PC-3 (cell line): ENCODE results near the gene FLYWCH1. TPM values are rescaled to one million over a fixed set of nuclear protein-coding genes. Genes with fewer than 3 reads are reported as not detected.

Experiments used
- ATAC-seq: fragments of 200-7000 bp; cut with Tn5 transposase; 2 replicates; pipeline ENCODE4 v1.9.1; 2020; ENCODE audit warnings: mild to moderate bottlenecking, moderate library complexity
- BruUV-seq: library from RNA; stranded (reverse); fragments of 400-500 nt; replicated peaks from 2 replicates; lab custom pipeline; 2021; lab: Mats Ljungman, UMichigan
- CTCF ChIA-PET: fragments of 300-600 bp; sonication (Branson Sonifier 250); formaldehyde crosslinking; loops from one replicate; lab custom pipeline; 2022; ENCODE audit warnings: antibody characterized with exemption; lab: Charles Lee
- POLR2A ChIA-PET: fragments of 300-600 bp; sonication (Branson Sonifier 250); formaldehyde crosslinking; loops from one replicate; lab custom pipeline; 2022; ENCODE audit warnings: antibody characterized with exemption; ENCODE audit not compliant: unreplicated experiment; lab: Charles Lee
- DNase-seq: peaks from one replicate; pipeline ENCODE4 v3.0.0-alpha.2; 2015
- H2AFZ ChIP-seq: fragments of 300-600 bp; sonication (generic); 2 replicates; pipeline ENCODE4 v1.6.0; 2016; ENCODE audit warnings: antibody characterized with exemption, low read length
- H3F3A ChIP-seq: fragments of 300-600 bp; sonication (generic); one replicate; pipeline ENCODE4 v1.6.0; 2017; ENCODE audit warnings: antibody characterized with exemption, low read length, control low read depth, mild to moderate bottlenecking; ENCODE audit not compliant: unreplicated experiment
- H3K27ac ChIP-seq: fragments of 300-600 bp; sonication (generic); 2 replicates; pipeline ENCODE4 v1.5.1; 2016; ENCODE audit warnings: mild to moderate bottlenecking, low read length
- H3K27me3 ChIP-seq: fragments of 300-600 bp; sonication (generic); 2 replicates; pipeline ENCODE4 v1.6.1; 2016; ENCODE audit warnings: low read length, mixed read lengths
- H3K36me3 ChIP-seq: fragments of 300-600 bp; sonication (generic); 2 replicates; pipeline ENCODE4 v1.6.1; 2016; ENCODE audit warnings: low read depth, mixed run types, low read length, mixed read lengths
- H3K4me1 ChIP-seq: fragments of 300-600 bp; sonication (generic); 2 replicates; pipeline ENCODE4 v1.5.1; 2016; ENCODE audit warnings: low read length; ENCODE audit not compliant: insufficient read depth
- H3K4me2 ChIP-seq: fragments of 300-600 bp; sonication (generic); 2 replicates; pipeline ENCODE4 v1.6.0; 2016; ENCODE audit warnings: low read length
- H3K4me3 ChIP-seq: fragments of 300-600 bp; sonication (generic); 2 replicates; pipeline ENCODE4 v1.5.1; 2016; ENCODE audit warnings: mild to moderate bottlenecking, low read length, mixed read lengths
- H3K79me2 ChIP-seq: fragments of 300-600 bp; sonication (generic); 2 replicates; pipeline ENCODE4 v1.6.1; 2017; ENCODE audit warnings: low read length, mixed read lengths
- H3K9ac ChIP-seq: fragments of 300-600 bp; sonication (generic); 2 replicates; pipeline ENCODE4 v1.6.0; 2016; ENCODE audit warnings: mild to moderate bottlenecking, low read length
- H3K9me2 ChIP-seq: fragments of 300-600 bp; sonication (generic); replicated peaks from 2 replicates; pipeline ENCODE4 v1.6.1; 2016; ENCODE audit warnings: mixed run types, low read length, mixed read lengths
- H3K9me3 ChIP-seq: fragments of 300-600 bp; sonication (generic); 2 replicates; pipeline ENCODE4 v1.6.1; 2016; ENCODE audit warnings: low read length, mixed read lengths
- H4K20me1 ChIP-seq: fragments of 300-600 bp; sonication (generic); 2 replicates; pipeline ENCODE4 v1.6.1; 2016; ENCODE audit warnings: low read length, mixed read lengths
- EZH2 ChIP-seq: fragments of 300-600 bp; sonication (generic); IDR thresholded peaks from one replicate; pipeline ENCODE4 v1.6.1; 2017; ENCODE audit warnings: antibody characterized with exemption, mild to moderate bottlenecking, low read length; ENCODE audit not compliant: unreplicated experiment
- EZH2phosphoT487 ChIP-seq: fragments of 300-600 bp; sonication (generic); IDR thresholded peaks from 2 replicates; pipeline ENCODE4 v1.6.1; 2018; ENCODE audit warnings: mild to moderate bottlenecking, antibody characterized with exemption, low read length, borderline replicate concordance
- intact Hi-C: fragments of 100-400 bp; cut with micrococcal nuclease; formaldehyde crosslinking; loops from 2 replicates; pipeline ENCODE4 v1.9.0; 2023
- total RNA-seq: library from RNA; depleted of rRNA; stranded (reverse); fragments of >200 nt; gene quantifications from 2 replicates; pipeline ENCODE4 v1.2.3, GENCODE V29; 2014
- TF ChIP-seq, protein P1 (sequence below): fragments of 300-600 bp; sonication (generic); conservative IDR thresholded peaks from 2 replicates; pipeline ENCODE4 v1.5.1; 2017; ENCODE audit warnings: antibody characterized with exemption, low read depth, mild to moderate bottlenecking, low read length

The FLYWCH1 gene
- total RNA-seq, 1 experiment from 2014 or later, result 41.4 TPM

DNA sequence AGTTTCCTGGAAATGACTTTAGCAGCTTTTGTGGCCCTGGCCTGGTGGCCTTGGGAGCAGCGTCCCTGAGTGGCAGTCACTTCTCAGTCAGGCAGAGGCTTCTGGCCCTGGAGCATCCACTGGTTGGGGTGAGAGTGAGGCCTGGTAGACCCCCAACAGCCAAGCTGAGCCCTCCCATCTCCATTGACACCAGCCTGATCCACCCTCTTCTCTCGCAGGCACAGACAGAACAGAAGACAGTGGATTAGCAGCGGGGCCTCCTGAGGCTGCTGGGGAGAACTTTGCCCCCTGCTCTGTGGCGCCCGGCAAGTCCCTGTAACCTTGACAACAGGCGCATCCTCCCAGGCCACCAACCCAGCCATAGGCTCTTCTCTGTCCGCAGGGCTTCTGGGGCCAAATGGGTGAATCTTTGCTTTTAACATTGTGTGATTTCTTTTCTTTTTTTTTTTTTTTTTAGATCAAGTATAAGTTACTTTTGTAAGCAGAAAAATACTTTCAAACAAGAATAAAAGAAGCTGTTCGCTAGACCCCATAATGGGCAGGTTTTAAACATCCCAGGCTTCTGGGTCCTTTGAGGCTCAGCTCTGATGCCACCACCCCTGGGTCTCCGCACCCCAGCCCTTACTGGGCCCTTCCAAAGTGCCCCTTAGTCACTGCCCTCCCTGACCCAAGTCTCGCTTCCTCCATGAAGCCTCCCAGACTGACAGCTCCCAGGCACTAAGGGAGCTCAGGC lies 12.7 kb upstream of the FLYWCH1 start:
- BruUV-seq, result no TSS peak
- no peaks in the 10 kb centered on the region for H3K9me2 ChIP-seq
- no peak overlapping the region for H3K9ac ChIP-seq
- ChIA-PET CTCF (interaction anchor here (0.6 kb wide), 1 partner anchor 75 kb away, joined by 7 read pairs; no protein-coding TSS in a partner anchor), POLR2A (no interaction called here)
- no peak overlapping the region for H2AFZ ChIP-seq
- H3K79me2 ChIP-seq, result no peaks in the 10 kb centered on the region
- no peak overlapping the region for H3K4me3 ChIP-seq
- no peaks in the 10 kb centered on the region for H3K9me3 ChIP-seq
- DNase-seq (no peak), ATAC-seq (no peak)
- intact Hi-C loops, result no loop called here
- no peaks in the 10 kb centered on the region for H4K20me1 ChIP-seq
- no peak overlapping the region for H3K27ac ChIP-seq
- H3K4me1 ChIP-seq, result peaks cover 5% of the 10 kb centered on the region
- H3F3A ChIP-seq, result no peaks in the 10 kb centered on the region
- TF ChIP-seq EZH2phosphoT487, result no peak
- TF ChIP-seq, protein P1, sequence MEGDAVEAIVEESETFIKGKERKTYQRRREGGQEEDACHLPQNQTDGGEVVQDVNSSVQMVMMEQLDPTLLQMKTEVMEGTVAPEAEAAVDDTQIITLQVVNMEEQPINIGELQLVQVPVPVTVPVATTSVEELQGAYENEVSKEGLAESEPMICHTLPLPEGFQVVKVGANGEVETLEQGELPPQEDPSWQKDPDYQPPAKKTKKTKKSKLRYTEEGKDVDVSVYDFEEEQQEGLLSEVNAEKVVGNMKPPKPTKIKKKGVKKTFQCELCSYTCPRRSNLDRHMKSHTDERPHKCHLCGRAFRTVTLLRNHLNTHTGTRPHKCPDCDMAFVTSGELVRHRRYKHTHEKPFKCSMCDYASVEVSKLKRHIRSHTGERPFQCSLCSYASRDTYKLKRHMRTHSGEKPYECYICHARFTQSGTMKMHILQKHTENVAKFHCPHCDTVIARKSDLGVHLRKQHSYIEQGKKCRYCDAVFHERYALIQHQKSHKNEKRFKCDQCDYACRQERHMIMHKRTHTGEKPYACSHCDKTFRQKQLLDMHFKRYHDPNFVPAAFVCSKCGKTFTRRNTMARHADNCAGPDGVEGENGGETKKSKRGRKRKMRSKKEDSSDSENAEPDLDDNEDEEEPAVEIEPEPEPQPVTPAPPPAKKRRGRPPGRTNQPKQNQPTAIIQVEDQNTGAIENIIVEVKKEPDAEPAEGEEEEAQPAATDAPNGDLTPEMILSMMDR, result no peak
- TF ChIP-seq EZH2, result no peak
- H3K27me3 ChIP-seq, result no peaks in the 10 kb centered on the region
- H3K4me2 ChIP-seq, result no peak overlapping the region
- H3K36me3 ChIP-seq, result no peaks in the 10 kb centered on the region

DNA sequence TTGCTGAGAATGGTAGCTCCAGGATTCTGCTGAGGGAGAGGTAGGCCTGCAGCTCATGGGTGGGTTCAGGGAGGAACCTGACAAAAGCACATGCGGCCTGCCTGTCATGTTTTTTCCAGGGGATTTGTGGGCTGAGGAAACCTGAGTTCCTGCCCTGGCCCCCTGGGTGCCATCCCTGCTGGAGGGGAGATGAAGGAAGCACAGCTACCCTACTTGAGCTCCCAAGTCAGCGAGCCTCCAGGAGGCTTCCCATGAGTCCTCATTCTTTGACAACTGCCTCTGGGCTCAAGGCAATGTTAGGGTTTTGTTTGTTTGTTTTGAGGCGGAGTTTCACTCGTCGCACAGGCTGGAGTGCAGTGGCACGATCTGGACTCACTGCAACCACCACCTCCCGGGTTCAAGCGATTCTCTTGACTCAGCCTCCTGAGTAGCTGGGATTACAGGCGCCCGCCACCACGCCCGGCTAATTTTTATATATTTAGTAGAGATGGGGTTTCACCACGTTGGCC lies 12.1 kb upstream of the FLYWCH1 start:
- Histone ChIP-seq H3K4me3 (no peak overlapping the region), H3K27ac (no peak overlapping the region), H3K36me3 (no peaks in the 10 kb centered on the region), H3K4me1 (peaks cover 5% of the 10 kb centered on the region), H3K9me3 (no peaks in the 10 kb centered on the region), H2AFZ (no peak overlapping the region), H3K4me2 (no peak overlapping the region), H3K27me3 (no peaks in the 10 kb centered on the region), H3K79me2 (no peaks in the 10 kb centered on the region), H3K9me2 (no peaks in the 10 kb centered on the region), H3F3A (no peaks in the 10 kb centered on the region), H4K20me1 (no peaks in the 10 kb centered on the region), H3K9ac (no peak overlapping the region)
- ChIA-PET POLR2A (no interaction called here), CTCF (interaction anchor here (0.6 kb wide), 1 partner anchor 76 kb away, joined by 7 read pairs; no protein-coding TSS in a partner anchor)
- DNase-seq (no peak), ATAC-seq (no peak)
- TF ChIP-seq, protein P1, result no peak
- no peak for TF ChIP-seq EZH2phosphoT487
- no peak for TF ChIP-seq EZH2
- intact Hi-C loops, result loop anchor here (10.0 kb wide), 1 partner anchor 65 kb away; the partner anchor contains the start of genes KREMEN2 and PAQR4
- no TSS peak for BruUV-seq
